ENCODE data around the gene OPALIN.

Gene OPALIN

GRCh38 chr10:96358851-96359540 is at the start of gene OPALIN:
Gene OPALIN, minus strand, starts transcription at chr10:96359002. Its CDS starts 106 bp downstream, at chr10:96358896.
- DNase-seq, result no peak

GRCh38 chr10:96408201-96408600 is 49.4 kb upstream of the OPALIN start:
- no peak for DNase-seq

- DNase-seq, result no peak
Measured at GRCh38 chr10:96407560-96408069, 48.8 kb upstream of the OPALIN start.

GRCh38 chr10:96406091-96406490 is 47.3 kb upstream of the OPALIN start:
- DNase-seq, result no peak

GRCh38 chr10:96402417-96403305 is 43.9 kb upstream of the OPALIN start:
- no peak for DNase-seq

GRCh38 chr10:96401036-96401435 is 42.2 kb upstream of the OPALIN start:
- DNase-seq, result no peak

GRCh38 chr10:96400465-96400864 is 41.7 kb upstream of the OPALIN start:
- no peak for DNase-seq

- DNase-seq, result no peak
Measured at GRCh38 chr10:96397902-96398301, 39.1 kb upstream of the OPALIN start.

- DNase-seq, result peak; percentile 2
Measured at GRCh38 chr10:96395931-96396877, 37.4 kb upstream of the OPALIN start.

GRCh38 chr10:96390460-96390864 is 31.7 kb upstream of the OPALIN start:
- no peak for DNase-seq

GRCh38 chr10:96389785-96390184 is 31.0 kb upstream of the OPALIN start:
- DNase-seq, result no peak

- no peak for DNase-seq
Measured at GRCh38 chr10:96387601-96388000, 28.8 kb upstream of the OPALIN start.

- no peak for DNase-seq
Measured at GRCh38 chr10:96387161-96387560, 28.4 kb upstream of the OPALIN start.

GRCh38 chr10:96384506-96384905 is 25.7 kb upstream of the OPALIN start:
- no peak for DNase-seq

GRCh38 chr10:96380821-96381220 is 22.0 kb upstream of the OPALIN start:
- no peak for DNase-seq

- DNase-seq, result no peak
Measured at GRCh38 chr10:96379758-96380157, 21.0 kb upstream of the OPALIN start.

GRCh38 chr10:96378741-96379140 is 19.9 kb upstream of the OPALIN start:
- no peak for DNase-seq

- DNase-seq, result no peak
Measured at GRCh38 chr10:96377816-96378294, 19.1 kb upstream of the OPALIN start.

GRCh38 chr10:96376483-96376882 is 17.7 kb upstream of the OPALIN start:
- no peak for DNase-seq

- peak; percentile 29 for DNase-seq
Measured at GRCh38 chr10:96374985-96375830, 16.4 kb upstream of the OPALIN start.

- no peak for DNase-seq
Measured at GRCh38 chr10:96374639-96374984, 15.8 kb upstream of the OPALIN start.

GRCh38 chr10:96374004-96374403 is 15.2 kb upstream of the OPALIN start:
- no peak for DNase-seq

All from NCI-H774 (cell line).